ENCODE measurements around the gene LINGO1. TPM values are rescaled to one million over a fixed set of nuclear protein-coding genes. Genes with fewer than 3 reads are reported as not detected.

The LINGO1 gene
- total RNA-seq, 1 donor from 2014 or later = 18.3 TPM

DNA sequence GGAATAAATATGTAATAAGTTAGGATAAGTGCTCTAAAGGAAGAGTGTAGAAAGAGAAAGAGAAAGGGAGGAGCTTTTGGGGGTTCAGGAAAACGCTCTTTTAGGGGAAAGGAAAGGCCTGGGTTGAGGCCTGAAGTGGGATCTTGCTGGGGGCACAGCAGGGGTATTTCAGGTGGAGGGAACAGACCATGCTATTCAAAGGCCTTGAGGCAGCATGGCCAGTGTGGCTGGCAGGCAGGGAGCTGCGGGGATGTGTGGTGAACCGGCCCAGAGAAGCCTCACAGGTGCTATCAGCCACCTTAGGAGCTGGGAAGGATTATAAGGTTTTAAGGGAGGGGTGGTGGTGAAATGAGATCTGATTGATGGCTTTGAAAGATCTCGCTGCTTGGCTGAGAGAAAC is 66.6 kb downstream of the LINGO1 start:
- H3K4me1 ChIP-seq = no peaks in the 10 kb centered on the region
- no peaks in the 10 kb centered on the region for H3K27me3 ChIP-seq
- intact Hi-C loops (cut with DNase I) = no loop called here
- DNase-seq (ENCODE audit: low spot score in 2 of 2) = no peak
- H3K4me3 ChIP-seq = no peak overlapping the region
- H3K27ac ChIP-seq = no peak overlapping the region
- no peaks in the 10 kb centered on the region for H3K36me3 ChIP-seq
- no peaks in the 10 kb centered on the region for H3K9me3 ChIP-seq
- TF ChIP-seq, protein P1, sequence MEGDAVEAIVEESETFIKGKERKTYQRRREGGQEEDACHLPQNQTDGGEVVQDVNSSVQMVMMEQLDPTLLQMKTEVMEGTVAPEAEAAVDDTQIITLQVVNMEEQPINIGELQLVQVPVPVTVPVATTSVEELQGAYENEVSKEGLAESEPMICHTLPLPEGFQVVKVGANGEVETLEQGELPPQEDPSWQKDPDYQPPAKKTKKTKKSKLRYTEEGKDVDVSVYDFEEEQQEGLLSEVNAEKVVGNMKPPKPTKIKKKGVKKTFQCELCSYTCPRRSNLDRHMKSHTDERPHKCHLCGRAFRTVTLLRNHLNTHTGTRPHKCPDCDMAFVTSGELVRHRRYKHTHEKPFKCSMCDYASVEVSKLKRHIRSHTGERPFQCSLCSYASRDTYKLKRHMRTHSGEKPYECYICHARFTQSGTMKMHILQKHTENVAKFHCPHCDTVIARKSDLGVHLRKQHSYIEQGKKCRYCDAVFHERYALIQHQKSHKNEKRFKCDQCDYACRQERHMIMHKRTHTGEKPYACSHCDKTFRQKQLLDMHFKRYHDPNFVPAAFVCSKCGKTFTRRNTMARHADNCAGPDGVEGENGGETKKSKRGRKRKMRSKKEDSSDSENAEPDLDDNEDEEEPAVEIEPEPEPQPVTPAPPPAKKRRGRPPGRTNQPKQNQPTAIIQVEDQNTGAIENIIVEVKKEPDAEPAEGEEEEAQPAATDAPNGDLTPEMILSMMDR (IDR thresholded peaks at IDR 0.05) = no peak

DNA sequence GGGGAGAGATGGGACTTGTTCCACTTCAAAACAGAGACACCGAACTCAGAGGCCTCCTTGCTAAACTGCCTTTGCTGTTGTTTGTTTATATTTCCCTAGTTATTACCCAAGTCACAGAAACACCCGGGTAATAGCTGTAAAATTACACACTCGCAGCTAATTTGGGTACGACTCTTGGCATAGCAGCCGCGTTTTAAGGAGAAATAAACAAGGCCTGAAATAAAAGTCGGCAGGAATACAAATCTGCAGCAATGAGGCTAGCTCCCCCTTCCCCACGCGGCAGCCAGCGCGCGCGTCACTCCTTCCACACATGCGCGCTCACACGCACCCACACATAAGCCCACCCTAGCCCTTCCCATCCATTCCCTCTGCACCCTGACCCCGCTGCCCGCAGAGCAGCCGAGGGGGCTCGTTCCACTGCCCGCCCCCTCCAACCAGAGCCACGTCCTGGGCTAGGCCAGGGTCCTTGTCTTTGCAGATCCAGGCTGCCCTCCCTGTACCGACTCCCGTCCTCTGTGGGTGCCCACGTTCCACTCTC is 67.3 kb downstream of the LINGO1 start:
- TF ChIP-seq, protein P1 (IDR thresholded peaks at IDR 0.05) = no peak
- no peak overlapping the region for H3K4me3 ChIP-seq
- intact Hi-C loops (cut with DNase I) = no loop called here
- no peak for DNase-seq (ENCODE audit: low spot score in 2 of 2)
- no peaks in the 10 kb centered on the region for H3K27me3 ChIP-seq
- H3K36me3 ChIP-seq = no peaks in the 10 kb centered on the region
- H3K4me1 ChIP-seq = no peaks in the 10 kb centered on the region
- H3K27ac ChIP-seq = no peak overlapping the region
- no peaks in the 10 kb centered on the region for H3K9me3 ChIP-seq

DNA sequence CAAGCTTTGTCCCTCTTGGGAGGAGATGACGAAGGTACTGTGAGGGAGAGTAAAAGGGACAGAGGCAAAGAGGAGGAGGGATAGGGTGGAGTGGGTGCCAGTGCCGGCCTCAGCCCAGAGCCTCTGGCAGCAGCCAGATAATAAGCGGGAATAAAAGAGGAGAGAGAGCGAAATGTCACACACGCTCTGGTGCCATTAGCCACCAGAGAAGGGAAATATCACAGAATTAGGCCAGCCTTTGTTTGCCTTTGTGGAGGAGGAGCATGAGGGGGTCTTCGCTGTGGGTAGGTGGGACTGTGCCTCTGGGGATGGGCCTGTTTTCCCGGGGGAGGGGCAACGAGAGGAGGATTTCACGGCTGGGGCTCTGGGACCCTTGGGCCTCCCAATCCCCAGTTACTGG is 67.8 kb downstream of the LINGO1 start:
- DNase-seq (ENCODE audit: low spot score in 2 of 2) = no peak
- Histone ChIP-seq H3K4me3 (no peak overlapping the region), H3K27me3 (no peaks in the 10 kb centered on the region), H3K36me3 (no peaks in the 10 kb centered on the region), H3K27ac (no peak overlapping the region), H3K4me1 (no peaks in the 10 kb centered on the region), H3K9me3 (no peaks in the 10 kb centered on the region)
- intact Hi-C loops (cut with DNase I) = no loop called here
- TF ChIP-seq, protein P1 (IDR thresholded peaks at IDR 0.05) = no peak

DNA sequence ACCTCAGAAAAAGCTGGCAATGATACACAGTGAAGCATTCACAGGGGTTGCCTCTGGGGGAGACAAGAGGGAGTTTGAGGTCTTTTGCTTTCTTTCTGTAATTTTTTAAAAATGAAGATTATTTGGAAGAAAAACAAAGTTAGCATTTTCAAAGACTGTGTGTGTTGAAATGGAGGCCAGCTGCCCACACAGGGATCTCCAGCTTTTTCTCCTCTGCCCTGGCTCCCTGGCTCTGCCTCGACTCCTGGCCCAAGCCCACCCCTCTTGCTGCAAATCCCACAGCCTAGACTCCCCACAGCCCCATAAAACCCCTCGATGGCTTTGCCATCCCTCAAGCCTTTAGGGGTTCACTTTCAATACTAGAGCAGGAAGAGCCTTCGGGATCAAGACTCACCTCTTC is 68.4 kb downstream of the LINGO1 start:
- Histone ChIP-seq H3K36me3 (no peaks in the 10 kb centered on the region), H3K4me1 (no peaks in the 10 kb centered on the region), H3K27me3 (no peaks in the 10 kb centered on the region), H3K9me3 (no peaks in the 10 kb centered on the region), H3K4me3 (no peak overlapping the region), H3K27ac (no peak overlapping the region)
- TF ChIP-seq, protein P1 (IDR thresholded peaks at IDR 0.05) = no peak
- no peak for DNase-seq (ENCODE audit: low spot score in 2 of 2)
- intact Hi-C loops (cut with DNase I) = no loop called here

DNA sequence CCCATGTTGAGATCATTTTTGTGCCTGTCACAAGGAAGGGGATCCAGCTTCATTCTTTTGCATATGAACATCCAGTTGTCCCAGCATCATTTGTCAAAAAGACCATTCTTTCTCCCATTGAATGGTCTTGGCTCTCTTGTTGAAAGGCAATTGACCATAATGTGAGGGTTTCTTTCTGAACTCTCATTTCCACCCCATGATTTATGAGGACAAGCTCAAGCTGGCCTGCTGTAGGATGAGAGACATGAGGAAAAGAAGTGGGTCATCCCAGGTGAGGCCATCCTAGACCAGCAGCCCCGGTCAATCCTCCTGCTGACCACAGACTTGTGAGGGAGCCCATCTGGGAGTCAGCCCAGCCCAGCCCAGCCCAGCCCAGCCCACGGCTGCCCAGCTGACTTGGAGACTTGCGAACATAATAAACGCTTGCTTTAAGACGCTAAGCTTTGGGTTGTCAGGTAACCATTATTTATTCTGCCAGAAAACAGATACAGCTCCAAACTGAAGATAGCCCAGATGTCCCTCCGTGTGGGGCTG is 69.0 kb downstream of the LINGO1 start:
- Histone ChIP-seq H3K9me3 (no peaks in the 10 kb centered on the region), H3K27ac (no peak overlapping the region), H3K36me3 (no peaks in the 10 kb centered on the region), H3K27me3 (no peaks in the 10 kb centered on the region), H3K4me3 (no peak overlapping the region), H3K4me1 (no peaks in the 10 kb centered on the region)
- TF ChIP-seq, protein P1 (IDR thresholded peaks at IDR 0.05) = no peak
- intact Hi-C loops (cut with DNase I) = no loop called here
- no peak for DNase-seq (ENCODE audit: low spot score in 2 of 2)

Other genes starting within 250 kb of the LINGO1 start
- 53.7 TPM for gene PEAK1, start 212.8 kb downstream of the LINGO1 start, total RNA-seq
- gene HMG20A, start 212.0 kb downstream of the LINGO1 start, total RNA-seq = 17.7 TPM

All from ascending aorta (tissue), 2 donors.